ENCODE data around the gene ABCA1. TPM values are rescaled to one million over a fixed set of nuclear protein-coding genes. Genes with fewer than 3 reads are reported as not detected.

The ABCA1 gene
- total and polyA plus RNA-seq, 2 of the 13 experiments (the other 11 are each of a cell fraction or from before 2014, with no cell fraction given): 26.8 to 63.8 TPM

DNA sequence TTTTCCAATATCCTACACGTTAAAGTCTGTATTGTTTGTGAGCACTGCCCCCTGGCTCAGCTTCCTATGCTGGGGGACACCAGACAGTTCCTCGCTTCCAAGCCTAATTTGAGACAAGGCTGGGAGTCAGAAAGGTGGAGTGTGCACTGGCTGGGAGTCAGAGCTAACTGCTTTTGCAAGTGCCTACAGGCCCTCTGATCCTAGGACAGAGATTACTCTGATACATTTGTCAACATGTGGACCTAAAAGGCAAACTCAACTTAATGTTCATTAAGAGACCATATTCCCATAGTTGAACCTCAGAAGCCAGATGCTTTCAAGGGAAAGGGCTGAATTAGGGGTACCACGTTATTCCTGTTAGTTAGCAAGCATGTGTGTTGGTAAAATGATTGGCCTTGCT lies 83.2 kb downstream of the ABCA1 start:
- no peaks in the 10 kb centered on the region for H3K27me3 ChIP-seq (ENCODE audit: control insufficient read depth in 1 of 2, insufficient read depth in 2 of 2, low read length in 2 of 2)
- no peak overlapping the region for H3K4me2 ChIP-seq (ENCODE audit: low read depth, low read length)
- no peaks in the 10 kb centered on the region for H3K9me3 ChIP-seq (ENCODE audit: low read length)
- DNase-seq (ENCODE audit: low spot score) (no peak), ATAC-seq (no peak), FAIRE-seq (no peak)
- H3K4me1 ChIP-seq (ENCODE audit: insufficient read depth, low read length): peaks cover 25% of the 10 kb centered on the region
- TF ChIP-seq EHMT2 (IDR thresholded peaks at IDR 0.05; ENCODE audit: borderline replicate concordance, low read depth, low read length): no peak
- TF ChIP-seq CBX2 (IDR thresholded peaks at IDR 0.05; ENCODE audit: low read depth, low read length): no peak
- no peak for TF ChIP-seq CBX2 (CRISPR knock-in tag; IDR thresholded peaks at IDR 0.05; ENCODE audit: low read depth)
- TF ChIP-seq KLF13 (CRISPR knock-in tag; IDR thresholded peaks at IDR 0.05): no peak
- TF ChIP-seq, protein P1, sequence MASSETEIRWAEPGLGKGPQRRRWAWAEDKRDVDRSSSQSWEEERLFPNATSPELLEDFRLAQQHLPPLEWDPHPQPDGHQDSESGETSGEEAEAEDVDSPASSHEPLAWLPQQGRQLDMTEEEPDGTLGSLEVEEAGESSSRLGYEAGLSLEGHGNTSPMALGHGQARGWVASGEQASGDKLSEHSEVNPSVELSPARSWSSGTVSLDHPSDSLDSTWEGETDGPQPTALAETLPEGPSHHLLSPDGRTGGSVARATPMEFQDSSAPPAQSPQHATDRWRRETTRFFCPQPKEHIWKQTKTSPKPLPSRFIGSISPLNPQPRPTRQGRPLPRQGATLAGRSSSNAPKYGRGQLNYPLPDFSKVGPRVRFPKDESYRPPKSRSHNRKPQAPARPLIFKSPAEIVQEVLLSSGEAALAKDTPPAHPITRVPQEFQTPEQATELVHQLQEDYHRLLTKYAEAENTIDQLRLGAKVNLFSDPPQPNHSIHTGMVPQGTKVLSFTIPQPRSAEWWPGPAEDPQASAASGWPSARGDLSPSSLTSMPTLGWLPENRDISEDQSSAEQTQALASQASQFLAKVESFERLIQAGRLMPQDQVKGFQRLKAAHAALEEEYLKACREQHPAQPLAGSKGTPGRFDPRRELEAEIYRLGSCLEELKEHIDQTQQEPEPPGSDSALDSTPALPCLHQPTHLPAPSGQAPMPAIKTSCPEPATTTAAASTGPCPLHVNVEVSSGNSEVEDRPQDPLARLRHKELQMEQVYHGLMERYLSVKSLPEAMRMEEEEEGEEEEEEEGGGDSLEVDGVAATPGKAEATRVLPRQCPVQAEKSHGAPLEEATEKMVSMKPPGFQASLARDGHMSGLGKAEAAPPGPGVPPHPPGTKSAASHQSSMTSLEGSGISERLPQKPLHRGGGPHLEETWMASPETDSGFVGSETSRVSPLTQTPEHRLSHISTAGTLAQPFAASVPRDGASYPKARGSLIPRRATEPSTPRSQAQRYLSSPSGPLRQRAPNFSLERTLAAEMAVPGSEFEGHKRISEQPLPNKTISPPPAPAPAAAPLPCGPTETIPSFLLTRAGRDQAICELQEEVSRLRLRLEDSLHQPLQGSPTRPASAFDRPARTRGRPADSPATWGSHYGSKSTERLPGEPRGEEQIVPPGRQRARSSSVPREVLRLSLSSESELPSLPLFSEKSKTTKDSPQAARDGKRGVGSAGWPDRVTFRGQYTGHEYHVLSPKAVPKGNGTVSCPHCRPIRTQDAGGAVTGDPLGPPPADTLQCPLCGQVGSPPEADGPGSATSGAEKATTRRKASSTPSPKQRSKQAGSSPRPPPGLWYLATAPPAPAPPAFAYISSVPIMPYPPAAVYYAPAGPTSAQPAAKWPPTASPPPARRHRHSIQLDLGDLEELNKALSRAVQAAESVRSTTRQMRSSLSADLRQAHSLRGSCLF (CRISPR knock-in tag; IDR thresholded peaks at IDR 0.05; ENCODE audit: borderline replicate concordance): no peak
- no peak for TF ChIP-seq XBP1 (CRISPR knock-in tag; IDR thresholded peaks at IDR 0.05)
- no peak for TF ChIP-seq HES4 (CRISPR knock-in tag; IDR thresholded peaks at IDR 0.05; ENCODE audit: borderline replicate concordance)
- TF ChIP-seq CCDC6 (CRISPR knock-in tag; IDR thresholded peaks at IDR 0.05): no peak
- TF ChIP-seq SCMH1 (CRISPR knock-in tag; IDR thresholded peaks at IDR 0.05; ENCODE audit: borderline replicate concordance): no peak
- no peak for TF ChIP-seq CHD4 (IDR thresholded peaks at IDR 0.05; ENCODE audit: borderline replicate concordance, low read length)
- TF ChIP-seq REPIN1 (CRISPR knock-in tag; IDR thresholded peaks at IDR 0.05; ENCODE audit: borderline replicate concordance, low read depth): no peak
- no peak for TF ChIP-seq GABPB1 (CRISPR knock-in tag; IDR thresholded peaks at IDR 0.05)
- no peak for TF ChIP-seq ZBTB34 (CRISPR knock-in tag; IDR thresholded peaks at IDR 0.05)
- no peak for TF ChIP-seq HNF4A (CRISPR knock-in tag; IDR thresholded peaks at IDR 0.05)
- no peak for TF ChIP-seq ZSCAN22 (CRISPR knock-in tag; IDR thresholded peaks at IDR 0.05)
- peaks cover 37 to 93% of the 10 kb centered on the region in 2 experiments for H3K36me3 ChIP-seq (replicated peaks in 1 of 2; ENCODE audit: control insufficient read depth in 1 of 2, insufficient read depth in 2 of 2, low read length in 2 of 2)
- intact Hi-C loops (cut with micrococcal nuclease; ENCODE audit: unreplicated experiment) (no loop called here), in situ Hi-C loops (cut with HindIII; ENCODE audit: extremely low pct_ligation_motif_present, low pct_unique_long_range_greater_than_20kb) (no loop called here)
- WGBS (ENCODE audit: low lambda C conversion rate): 96% methylated on average over 3 of the region's 3 CpGs
- no peak overlapping the region for H2AFZ ChIP-seq (ENCODE audit: low read length)
- no peak overlapping the region for H3K4me3 ChIP-seq (replicated peaks in 1 of 3; ENCODE audit: insufficient read depth in 1 of 3, low read depth in 2 of 3, low read length in 3 of 3)
- H4K20me1 ChIP-seq (ENCODE audit: insufficient read depth, low read length): peaks cover 4% of the 10 kb centered on the region; the same call in 1 of the 2 replicates
- H3K9ac ChIP-seq (ENCODE audit: insufficient read depth, low read depth, low read length): no peak overlapping the region
- BruUV-seq (replicated peaks): no TSS peak
- peaks cover 25% of the 10 kb centered on the region for H3K79me2 ChIP-seq (ENCODE audit: insufficient read depth, low read length)
- H3K27ac ChIP-seq (ENCODE audit: extremely low read length, insufficient read depth, low read length): no peak overlapping the region
- POLR2A ChIA-PET: no interaction called here
- CTCF ChIA-PET (ENCODE audit: low intra/inter-chr PET ratio, low total read pairs): no interaction called here
